Activated CD4-positive, alpha-beta T cell treated with anti-CD3 and anti-CD28 coated beads, Interleukin-2, amount 50 U/mL, for 4 hours (primary cell): ENCODE data around the gene TMEM270.

Experiments
- DNase-seq, 2 experiments: peaks; one replicate each; pipeline ENCODE4 v3.0.0-alpha.2; 2020

Gene TMEM270

GRCh38 chr7:73909051-73909941, 48.3 kb downstream of the TMEM270 start:
- no peak for DNase-seq

DNA sequence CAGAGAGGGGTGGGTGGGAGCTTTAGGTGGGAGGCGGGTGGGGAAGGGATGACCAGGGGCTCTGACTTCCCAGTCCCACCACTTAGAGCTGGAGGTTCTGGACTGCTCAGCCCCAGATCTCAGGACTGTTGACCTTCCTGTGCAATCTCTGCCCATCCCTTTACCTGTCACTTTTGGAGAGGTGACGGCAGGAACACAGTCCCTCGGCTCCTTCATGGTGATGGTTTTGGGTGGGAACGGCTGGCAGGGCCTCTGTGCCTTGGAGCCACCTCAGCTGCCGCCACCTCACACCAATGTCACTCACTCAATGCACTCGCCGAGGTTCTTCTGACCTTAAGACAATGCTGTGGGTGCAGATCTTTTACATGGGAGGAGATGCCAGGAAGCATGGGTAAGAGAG, 49.0 kb downstream of the TMEM270 start:
- DNase-seq, result no peak

DNA sequence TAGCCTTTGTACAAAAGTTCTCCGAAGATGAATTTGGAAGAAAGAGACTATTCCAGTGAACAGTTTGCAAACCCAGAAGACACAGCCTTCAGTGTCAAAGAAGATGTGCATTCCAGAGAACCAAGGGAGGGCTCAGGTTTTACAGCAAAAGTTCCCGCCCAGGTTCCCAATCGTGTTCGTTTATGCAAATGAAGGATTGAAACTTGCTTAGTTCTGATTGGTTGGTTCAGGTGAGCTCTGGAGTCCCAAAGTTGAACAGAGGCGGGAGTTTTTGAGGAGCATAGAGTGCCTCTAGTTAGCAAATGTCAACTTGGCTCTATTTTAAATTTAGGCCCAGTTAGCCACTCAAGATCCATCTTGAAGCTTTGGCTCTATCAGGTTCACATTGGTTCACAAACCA, 51.3 kb downstream of the TMEM270 start:
- no peak for DNase-seq
